CD14-positive monocyte (primary cell): ENCODE results near the gene PRIM2. TPM values are rescaled to one million over a fixed set of nuclear protein-coding genes. Genes with fewer than 3 reads are reported as not detected.

Experiments
- DNase-seq, 3 donors: peaks; one replicate each; pipeline ENCODE4 v3.0.0-alpha.2; 2011 to 2022
- H2AFZ ChIP-seq: 2 replicates; pipeline ENCODE4 v1.6.0; 2012; ENCODE audit warnings: mild to moderate bottlenecking, low read depth, low read length, inconsistent platforms; ENCODE audit not compliant: insufficient read depth, poor library complexity, severe bottlenecking
- H3K27ac ChIP-seq, 2 donors: 1 replicate in 1 of 2; 2 replicates in 1 of 2; pipeline ENCODE4 v1.5.1; 2012 to 2013; ENCODE audit warnings: low read length in 2 of 2, control low read depth in 1 of 2, inconsistent platforms in 1 of 2, low read depth in 1 of 2, mild to moderate bottlenecking in 1 of 2
- H3K27me3 ChIP-seq, 2 donors: one replicate each; pipeline versions ENCODE4 v1.6.0 to v1.6.1; 2011 to 2013; ENCODE audit warnings: low read length in 2 of 2; ENCODE audit not compliant: control insufficient read depth in 2 of 2, insufficient read depth in 2 of 2
- H3K36me3 ChIP-seq, 2 donors: replicated peaks in 1 of 2; 1 replicate in 1 of 2; 2 replicates in 1 of 2; pipeline versions ENCODE4 v1.5.1 to v1.6.1; 2012 to 2013; ENCODE audit warnings: low read length in 2 of 2, control low read depth in 1 of 2, inconsistent platforms in 1 of 2, mild to moderate bottlenecking in 1 of 2; ENCODE audit not compliant: insufficient read depth in 2 of 2, control insufficient read depth in 1 of 2
- H3K4me1 ChIP-seq, 2 donors: 1 replicate in 1 of 2; 2 replicates in 1 of 2; pipeline versions ENCODE4 v1.5.1 to v1.6.1; 2012 to 2013; ENCODE audit warnings: low read length in 2 of 2, control low read depth in 1 of 2, inconsistent platforms in 1 of 2, mild to moderate bottlenecking in 1 of 2, moderate library complexity in 1 of 2; ENCODE audit not compliant: insufficient read depth in 2 of 2, control insufficient read depth in 1 of 2
- H3K4me2 ChIP-seq: replicated peaks from 2 replicates; pipeline ENCODE3; 2012; ENCODE audit warnings: low read length, moderate library complexity, mild to moderate bottlenecking; ENCODE audit not compliant: poor library complexity, severe bottlenecking; ENCODE audit errors: extremely low read depth
- H3K4me3 ChIP-seq, 3 experiments: fragments of 200-600 bp in 1 of 3; sonication (generic) in 1 of 3; replicated peaks in 1 of 3; 1 replicate in 2 of 3; 2 replicates in 1 of 3; pipeline ENCODE4 v1.5.1; 2011 to 2013; ENCODE audit warnings: low read length in 3 of 3, mild to moderate bottlenecking in 3 of 3, control low read depth in 2 of 3, low read depth in 2 of 3, inconsistent platforms in 1 of 3, moderate library complexity in 1 of 3
- H3K79me2 ChIP-seq: 2 replicates; pipeline ENCODE4 v1.6.0; 2012; ENCODE audit warnings: mild to moderate bottlenecking, control low read depth, inconsistent platforms, low read length, moderate library complexity; ENCODE audit not compliant: insufficient read depth
- H3K9ac ChIP-seq: 2 replicates; pipeline ENCODE4 v1.6.0; 2017; ENCODE audit warnings: low read length, mild to moderate bottlenecking; ENCODE audit not compliant: insufficient read depth, poor library complexity, severe bottlenecking
- H3K9me3 ChIP-seq, 2 donors: replicated peaks in 1 of 2; 1 replicate in 1 of 2; 2 replicates in 1 of 2; pipeline versions ENCODE4 v1.5.1 to v1.6.1; 2012 to 2013; ENCODE audit warnings: low read length in 2 of 2, control low read depth in 1 of 2; ENCODE audit not compliant: control insufficient read depth in 1 of 2, insufficient read depth in 1 of 2
- H4K20me1 ChIP-seq: 2 replicates; pipeline ENCODE4 v1.6.0; 2012; ENCODE audit warnings: mild to moderate bottlenecking, low read length, control low read depth, moderate library complexity; ENCODE audit not compliant: insufficient read depth
- H3K27ac Mint-ChIP-seq, 7 donors: one replicate each; pipeline ENCODE4 v1.8.0; 2020; ENCODE audit warnings: mild to moderate bottlenecking in 7 of 7, mixed read lengths in 7 of 7, moderate library complexity in 6 of 7, inconsistent platforms in 2 of 7
- H3K27me3 Mint-ChIP-seq, 3 donors: one replicate each; pipeline ENCODE4 v1.8.0; 2021 to 2022; ENCODE audit warnings: low read depth in 3 of 3, mild to moderate bottlenecking in 3 of 3, mixed read lengths in 3 of 3, moderate library complexity in 3 of 3, inconsistent platforms in 1 of 3
- H3K36me3 Mint-ChIP-seq, 2 donors: one replicate each; pipeline ENCODE4 v1.8.0; 2020; ENCODE audit warnings: mixed read lengths in 2 of 2, inconsistent platforms in 1 of 2, mild to moderate bottlenecking in 1 of 2
- H3K4me1 Mint-ChIP-seq: one replicate; pipeline ENCODE4 v1.8.0; 2020; ENCODE audit warnings: mild to moderate bottlenecking, mixed read lengths
- H3K4me3 Mint-ChIP-seq, 2 donors: one replicate each; pipeline ENCODE4 v1.8.0; 2020; ENCODE audit warnings: mild to moderate bottlenecking in 2 of 2, mixed read lengths in 2 of 2, moderate library complexity in 1 of 2
- H3K9me3 Mint-ChIP-seq, 7 donors: one replicate each; pipeline ENCODE4 v1.8.0; 2020 to 2022; ENCODE audit warnings: mixed read lengths in 7 of 7, mild to moderate bottlenecking in 6 of 7, moderate library complexity in 6 of 7, inconsistent platforms in 2 of 7
- CTCF ChIP-seq: fragments of 200-600 bp; IDR thresholded peaks from one replicate; pipeline ENCODE4 v1.8.0; 2022; ENCODE audit warnings: antibody characterized with exemption, mild to moderate bottlenecking
- WGBS: methylation state at CpG from one replicate; pipeline ENCODE4 v1.1.5; 2013; ENCODE audit warnings: missing lambda C conversion rate; ENCODE audit not compliant: insufficient coverage; 5-methylcytosine and 5-hydroxymethylcytosine counted together
- intact Hi-C, 2 donors: fragments of 100-400 bp; cut with micrococcal nuclease; formaldehyde crosslinking; loops; one replicate each; pipeline versions ENCODE4 v1.15.0 to v1.15.1; 2023
- polyA plus RNA-seq, 3 donors: library from polyadenylated mRNA; depleted of rRNA in 1 of 3; unstranded in 2 of 3; stranded (reverse) in 1 of 3; fragments of 300-500 nt in 2 of 3; fragments of >200 nt in 1 of 3; fragmentation: Illumina TruSeq in 2 of 3; gene quantifications; 1 replicate in 2 of 3; 2 replicates in 1 of 3; pipeline ENCODE4 v1.2.3, GENCODE V29; 2012 to 2021

The PRIM2 gene
- polyA plus RNA-seq, 3 donors: 2.8 to 5.1 (median 4.2) TPM

DNA sequence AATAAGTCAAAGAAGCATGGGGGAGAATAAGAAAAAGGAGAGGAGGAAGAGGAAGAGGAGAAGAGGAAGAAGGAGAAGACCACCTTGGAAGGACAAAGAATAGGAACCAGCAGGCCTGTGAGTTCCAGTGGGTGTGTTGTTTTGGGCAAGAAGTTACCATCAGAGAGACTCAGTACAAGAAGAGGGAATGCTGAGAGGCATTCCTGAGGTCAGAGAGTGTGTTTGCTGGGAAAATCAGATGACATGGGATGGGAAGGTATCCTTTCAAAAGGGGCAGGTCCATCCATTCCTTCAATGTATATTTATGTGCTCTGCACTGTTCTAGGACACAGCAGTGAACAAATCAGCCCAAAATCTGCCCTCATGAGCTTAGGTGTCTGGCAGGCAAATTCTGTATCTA, 40.5 kb upstream of the PRIM2 start:
- H2AFZ ChIP-seq: no peak overlapping the region
- H3K79me2 ChIP-seq: no peaks in the 10 kb centered on the region
- intact Hi-C loops: no loop called here
- H3K4me2 ChIP-seq: no peak overlapping the region
- no peak for DNase-seq
- H3K27ac ChIP-seq: no peak overlapping the region
- Mint-ChIP-seq H3K4me1 (no peaks in the 10 kb centered on the region), H3K27me3 (peaks cover 1 to 3% (median 2%) of the 10 kb centered on the region in 3 donors), H3K27ac (no peak overlapping the region), H3K9me3 (peaks cover 4 to 19% (median 14%) of the 10 kb centered on the region in 7 donors), H3K36me3 (no peaks in the 10 kb centered on the region), H3K4me3 (no peak overlapping the region)
- H3K36me3 ChIP-seq: no peaks in the 10 kb centered on the region
- H4K20me1 ChIP-seq: no peaks in the 10 kb centered on the region
- TF ChIP-seq CTCF: no peak
- H3K27me3 ChIP-seq: no peaks in the 10 kb centered on the region
- H3K4me3 ChIP-seq: no peak overlapping the region
- no peaks in the 10 kb centered on the region for H3K4me1 ChIP-seq
- no peak overlapping the region for H3K9ac ChIP-seq
- H3K9me3 ChIP-seq: peaks cover 0 to 12% of the 10 kb centered on the region in 2 donors

- Histone ChIP-seq H3K27ac (no peak overlapping the region), H4K20me1 (no peaks in the 10 kb centered on the region), H3K79me2 (no peaks in the 10 kb centered on the region), H3K4me1 (no peaks in the 10 kb centered on the region), H3K4me2 (no peak overlapping the region), H2AFZ (no peak overlapping the region), H3K9ac (no peak overlapping the region), H3K9me3 (peaks cover 0 to 12% of the 10 kb centered on the region in 2 donors), H3K36me3 (no peaks in the 10 kb centered on the region), H3K27me3 (no peaks in the 10 kb centered on the region), H3K4me3 (no peak overlapping the region)
- Mint-ChIP-seq H3K9me3 (peaks cover 4 to 17% (median 10%) of the 10 kb centered on the region in 7 donors), H3K4me1 (no peaks in the 10 kb centered on the region), H3K4me3 (no peak overlapping the region), H3K27ac (no peak overlapping the region), H3K36me3 (no peaks in the 10 kb centered on the region), H3K27me3 (peaks cover 1 to 3% (median 2%) of the 10 kb centered on the region in 3 donors)
- intact Hi-C loops: no loop called here
- TF ChIP-seq CTCF: no peak
- no CpG with 5 or more reads among the region's 2 CpGs for WGBS
- DNase-seq: no peak
These were observed 38.9 kb upstream of the PRIM2 start for GRCh38 chr6:57278570-57278969.
